K562 (cell line): ENCODE data around the gene TM2D3. TPM values are rescaled to one million over a fixed set of nuclear protein-coding genes. Genes with fewer than 3 reads are reported as not detected.

Source experiments
- ARID4B ChIP-seq: sonication (generic); formaldehyde crosslinking; IDR thresholded peaks from 2 replicates; pipeline ENCODE4 v1.8.0; 2022; ENCODE audit warnings: mild to moderate bottlenecking, missing genetic modification reagents
- ATF2 ChIP-seq: sonication (generic); formaldehyde crosslinking; IDR thresholded peaks from 2 replicates; pipeline ENCODE4 v1.8.1; 2022; ENCODE audit warnings: missing genetic modification reagents
- CXXC5 ChIP-seq: fragments of 250-450 bp; sonication (Bioruptor Pico); IDR thresholded peaks from 2 replicates; pipeline ENCODE4 v1.8.0; 2022; ENCODE audit warnings: inconsistent platforms, mild to moderate bottlenecking, moderate library complexity
- EP300 ChIP-seq: IDR thresholded peaks from 2 replicates; pipeline ENCODE4 v1.6.1; 2012; ENCODE audit warnings: low read length, improper control_type of control experiment
- ETV5 ChIP-seq: sonication (generic); formaldehyde crosslinking; IDR thresholded peaks from 2 replicates; pipeline ENCODE4 v1.4.0; 2020; ENCODE audit warnings: low read depth, mild to moderate bottlenecking, missing genetic modification reagents
- FIP1L1 ChIP-seq: fragments of 200-400 bp; formaldehyde crosslinking; IDR thresholded peaks from 2 replicates; pipeline ENCODE4 v1.6.1; 2018; ENCODE audit warnings: mild to moderate bottlenecking, low read depth, low read length; ENCODE audit not compliant: poor library complexity, severe bottlenecking
- IRF2 ChIP-seq: sonication (generic); formaldehyde crosslinking; IDR thresholded peaks from 2 replicates; pipeline ENCODE4 v1.8.1; 2022; ENCODE audit warnings: mild to moderate bottlenecking, missing genetic modification reagents
- L3MBTL2 ChIP-seq: fragments of 450-650 bp; IDR thresholded peaks from 2 replicates; pipeline ENCODE4 v1.6.1; 2016; ENCODE audit warnings: mild to moderate bottlenecking, moderate library complexity
- MAX ChIP-seq: sonication (generic); formaldehyde crosslinking; IDR thresholded peaks from 2 replicates; pipeline ENCODE4 v1.9.0; 2022; ENCODE audit warnings: mild to moderate bottlenecking, missing genetic modification reagents
- NEUROD1 ChIP-seq: fragments of 150-350 bp; IDR thresholded peaks from 2 replicates; pipeline ENCODE4 v1.6.1; 2014; ENCODE audit warnings: borderline replicate concordance, low read length, low read depth; ENCODE audit not compliant: partially characterized antibody
- SIX5 ChIP-seq, 2 experiments: IDR thresholded peaks; 2 replicates each; pipeline ENCODE4 v1.6.1; 2011; ENCODE audit warnings: low read length in 2 of 2, borderline replicate concordance in 1 of 2, low read depth in 1 of 2, mild to moderate bottlenecking in 1 of 2, moderate library complexity in 1 of 2; ENCODE audit not compliant: insufficient read depth in 1 of 2
- USF2 ChIP-seq: sonication (generic); formaldehyde crosslinking; IDR thresholded peaks from 2 replicates; pipeline ENCODE4 v1.5.0; 2020; ENCODE audit warnings: missing genetic modification reagents
- ZKSCAN1 ChIP-seq: fragments of 150-350 bp; IDR thresholded peaks from 2 replicates; pipeline ENCODE4 v1.6.1; 2016; ENCODE audit warnings: low read depth, low read length
- ZNF3 ChIP-seq: fragments of 250-450 bp; sonication (Bioruptor Pico); IDR thresholded peaks from 2 replicates; pipeline ENCODE4 v1.5.0; 2021; ENCODE audit warnings: mild to moderate bottlenecking, moderate library complexity
- ZNF740 ChIP-seq, 3 experiments: fragments of 200-800 bp in 1 of 3; sonication (Bioruptor generic) in 1 of 3; sonication (generic) in 1 of 3; formaldehyde crosslinking in 1 of 3; IDR thresholded peaks; 2 replicates each; pipeline versions ENCODE4 v1.6.1 to v1.8.0; 2016 to 2022; ENCODE audit warnings: mild to moderate bottlenecking in 2 of 3, missing compliant biosample characterization in 2 of 3, missing genetic modification characterization in 2 of 3, missing genetic modification reagents in 1 of 3
- ZNF778 ChIP-seq: fragments of 450-650 bp; formaldehyde crosslinking; IDR thresholded peaks from 2 replicates; pipeline ENCODE4 v1.4.0; 2020; ENCODE audit warnings: mild to moderate bottlenecking, moderate library complexity
- ZNF830 ChIP-seq: fragments of 250-450 bp; sonication (Bioruptor Pico); IDR thresholded peaks from 2 replicates; pipeline ENCODE4 v1.5.0; 2021; ENCODE audit warnings: mild to moderate bottlenecking
- polyA plus RNA-seq, 8 experiments: library from polyadenylated mRNA; depleted of rRNA in 4 of 8; stranded (reverse) in 5 of 8; unstranded in 3 of 8; fragments of >200 nt; fragmentation: Nextera tagmentation in 2 of 8; fragmentation: Illumina TruSeq in 1 of 8; extraction: Ambion mirVana in 2 of 8; extraction: Trizol in 1 of 8; gene quantifications; 2 replicates each; pipeline versions ENCODE4 v1.2.1 to v1.2.3, GENCODE V29; 2011 to 2014; ENCODE audit warnings: inconsistent platforms in 1 of 8, missing spikeins in 1 of 8
- total RNA-seq, 7 experiments: library from RNA; depleted of rRNA in 6 of 7; stranded (reverse); fragments of >200 nt in 6 of 7; fragmentation: Illumina TruSeq in 2 of 7; extraction: Trizol in 2 of 7; gene quantifications; 2 replicates each; pipeline versions ENCODE4 v1.2.1 to v1.2.3, GENCODE V29; 2011 to 2021; ENCODE audit warnings: low replicate concordance in 1 of 7

Gene TM2D3
- total and polyA plus RNA-seq, 9 of the 15 experiments (the other 6 are each of a cell fraction or from before 2014, with no cell fraction given), result 16.5 to 67.9 (median 31.3) TPM

- peak; percentile 97 for TF ChIP-seq ARID4B (CRISPR knock-in tag)
- no peak; the same call in 1 of the 2 replicates for TF ChIP-seq EP300
- TF ChIP-seq ZNF740 (CRISPR knock-in tag; IDR thresholded peaks at IDR 0.05), result peak; percentile 53; the same call in 1 of the 2 replicates
- TF ChIP-seq ZNF740 (tag; IDR thresholded peaks at IDR 0.05), result no peak
- TF ChIP-seq L3MBTL2, result peak; percentile 77; the same call in 1 of the 2 replicates
- peak; percentile 52 for TF ChIP-seq FIP1L1
- peak; percentile 97 for TF ChIP-seq CXXC5 (CRISPR knock-in tag)
- TF ChIP-seq ZNF830 (CRISPR knock-in tag), result no peak
- no peak for TF ChIP-seq ATF2
- TF ChIP-seq NEUROD1, result peak; percentile 42
- peak; percentile 95 for TF ChIP-seq ETV5 (CRISPR knock-in tag)
- no peak for TF ChIP-seq IRF2 (CRISPR knock-in tag)
- no peak for TF ChIP-seq ZNF3 (CRISPR knock-in tag)
- no peak for TF ChIP-seq ZNF778 (CRISPR knock-in tag)
- peak; percentile 35 to 37; a peak in 2 of 4 replicates for TF ChIP-seq SIX5 (IDR thresholded peaks at IDR 0.05; ENCODE audit: borderline replicate concordance in 1 of 2, insufficient read depth in 1 of 2, low read depth in 1 of 2, low read length in 2 of 2)
- peak; percentile 85 for TF ChIP-seq MAX (CRISPR knock-in tag)
- TF ChIP-seq USF2, result peak; percentile 6; the same call in 1 of the 2 replicates
- peak; percentile 55; the same call in 1 of the 2 replicates for TF ChIP-seq ZKSCAN1
Measured at GRCh38 chr15:101652098-101652785, at the start of gene TM2D3 (continued).
